ENCODE measurements around the gene FKRP. TPM values are rescaled to one million over a fixed set of nuclear protein-coding genes. Genes with fewer than 3 reads are reported as not detected.

The FKRP gene
- total RNA-seq, 2 experiments from 2014 or later = 7.7 to 10.1 TPM

DNA sequence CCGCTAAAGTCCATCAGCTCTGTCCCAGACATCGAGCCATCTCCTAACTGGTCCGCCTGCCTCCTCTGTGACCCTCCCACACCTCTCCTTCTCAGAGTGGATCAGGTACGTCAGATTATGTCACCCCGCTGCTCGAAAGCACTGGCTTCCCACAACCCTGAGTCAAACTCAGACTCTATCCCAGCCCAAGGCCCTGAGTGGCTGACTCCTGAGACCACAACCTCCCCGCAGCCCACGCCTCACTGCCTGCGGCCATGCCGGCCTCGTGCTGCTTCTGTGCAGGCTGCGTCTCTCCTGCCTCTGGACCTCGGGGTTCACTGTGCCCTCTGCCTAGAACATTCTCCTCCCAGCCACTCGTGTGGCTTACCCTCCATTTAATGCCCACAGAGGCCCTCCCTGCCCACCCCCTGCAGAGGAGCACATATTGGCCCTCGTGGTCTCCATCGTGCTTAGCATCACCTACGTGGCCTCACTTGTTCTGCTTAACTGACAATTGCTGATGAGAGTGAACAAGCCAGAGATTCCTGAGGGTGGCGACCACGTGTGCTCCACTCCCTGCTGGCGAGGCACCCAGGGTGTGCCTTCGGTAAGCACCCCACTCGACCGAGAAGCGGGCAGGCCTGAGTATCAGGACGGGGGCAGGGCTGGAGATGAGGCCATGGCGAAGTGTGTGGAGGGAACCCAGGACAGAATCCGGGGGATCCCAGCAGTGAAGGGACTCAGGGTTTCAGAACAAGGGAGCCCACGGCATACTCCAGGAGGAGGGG, 13.5 kb upstream of the FKRP start:
- H3K9me3 Mint-ChIP-seq = no peaks in the 10 kb centered on the region
- H3K27me3 Mint-ChIP-seq = no peaks in the 10 kb centered on the region
- no peak overlapping the region for H3K27ac Mint-ChIP-seq
- H3K36me3 Mint-ChIP-seq (ENCODE audit: low read depth) = peaks cover 28% of the 10 kb centered on the region
- CTCF ChIA-PET = interaction anchor here (0.6 to 6.4 kb wide), 5 partner anchors 10 to 1679 kb away, joined by 3 to 95 read pairs (median 5); no protein-coding TSS in a partner anchor
- intact Hi-C loops (cut with micrococcal nuclease) = no loop called here
- no peak for ATAC-seq
- H3K4me1 Mint-ChIP-seq (ENCODE audit: low read depth) = peaks cover 11% of the 10 kb centered on the region
- POLR2A ChIA-PET = interaction anchor here (1.1 kb wide), 1 partner anchor 14 kb away, joined by 3 read pairs; no protein-coding TSS in a partner anchor
- TF ChIP-seq, protein P1, sequence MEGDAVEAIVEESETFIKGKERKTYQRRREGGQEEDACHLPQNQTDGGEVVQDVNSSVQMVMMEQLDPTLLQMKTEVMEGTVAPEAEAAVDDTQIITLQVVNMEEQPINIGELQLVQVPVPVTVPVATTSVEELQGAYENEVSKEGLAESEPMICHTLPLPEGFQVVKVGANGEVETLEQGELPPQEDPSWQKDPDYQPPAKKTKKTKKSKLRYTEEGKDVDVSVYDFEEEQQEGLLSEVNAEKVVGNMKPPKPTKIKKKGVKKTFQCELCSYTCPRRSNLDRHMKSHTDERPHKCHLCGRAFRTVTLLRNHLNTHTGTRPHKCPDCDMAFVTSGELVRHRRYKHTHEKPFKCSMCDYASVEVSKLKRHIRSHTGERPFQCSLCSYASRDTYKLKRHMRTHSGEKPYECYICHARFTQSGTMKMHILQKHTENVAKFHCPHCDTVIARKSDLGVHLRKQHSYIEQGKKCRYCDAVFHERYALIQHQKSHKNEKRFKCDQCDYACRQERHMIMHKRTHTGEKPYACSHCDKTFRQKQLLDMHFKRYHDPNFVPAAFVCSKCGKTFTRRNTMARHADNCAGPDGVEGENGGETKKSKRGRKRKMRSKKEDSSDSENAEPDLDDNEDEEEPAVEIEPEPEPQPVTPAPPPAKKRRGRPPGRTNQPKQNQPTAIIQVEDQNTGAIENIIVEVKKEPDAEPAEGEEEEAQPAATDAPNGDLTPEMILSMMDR (IDR thresholded peaks at IDR 0.05) = no peak
- H3K4me3 Mint-ChIP-seq = no peak overlapping the region
- no peak for DNase-seq

- Mint-ChIP-seq H3K27me3 (no peaks in the 10 kb centered on the region), H3K4me1 (ENCODE audit: low read depth) (peaks cover 11% of the 10 kb centered on the region), H3K27ac (no peak overlapping the region), H3K9me3 (no peaks in the 10 kb centered on the region), H3K4me3 (no peak overlapping the region), H3K36me3 (ENCODE audit: low read depth) (peaks cover 34% of the 10 kb centered on the region)
- DNase-seq (no peak), ATAC-seq (no peak)
- CTCF ChIA-PET = interaction anchor here (2.1 kb wide), 1 partner anchor 29 kb away, joined by 7 read pairs; no protein-coding TSS in a partner anchor
- TF ChIP-seq, protein P1 (IDR thresholded peaks at IDR 0.05) = no peak
- POLR2A ChIA-PET = interaction anchor here (1.1 to 2.1 kb wide), 2 partner anchors 13 to 19 kb away, joined by 4 to 9 read pairs; partner anchors contain the start of gene FKRP
- intact Hi-C loops (cut with micrococcal nuclease) = no loop called here
Observed at GRCh38 chr19:46732966-46733689, 12.7 kb upstream of the FKRP start.

DNA sequence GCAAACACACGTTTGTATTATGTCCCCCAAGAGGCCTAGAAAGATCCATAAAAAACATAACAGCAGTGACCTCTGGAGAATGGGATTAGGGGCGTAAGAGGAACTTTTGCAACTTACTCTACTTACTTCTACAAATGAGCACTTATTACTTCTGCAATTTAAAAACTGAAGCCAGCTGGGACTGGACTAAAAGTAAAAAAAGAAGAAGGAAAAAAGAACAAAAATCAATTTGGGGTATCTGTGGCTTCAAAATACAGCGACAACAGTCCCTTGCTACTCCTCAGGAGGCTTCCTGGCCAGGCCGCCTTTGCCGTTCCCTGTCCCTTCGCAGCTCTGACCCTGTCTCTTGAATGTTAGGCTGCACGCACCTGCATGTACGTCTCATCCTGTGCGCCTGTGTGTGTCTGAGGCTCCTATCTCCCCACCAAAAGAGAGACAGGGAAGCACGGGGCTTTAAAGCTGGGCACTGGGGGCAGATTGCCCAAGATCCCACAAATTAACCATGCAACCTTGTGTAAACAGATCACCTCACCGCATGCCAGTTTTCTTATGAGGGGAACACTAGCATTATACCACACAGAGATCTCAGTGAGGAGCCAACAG, 12.1 kb upstream of the FKRP start:
- POLR2A ChIA-PET = interaction anchor here (0.6 to 2.1 kb wide), 3 partner anchors 11 to 20 kb away, joined by 3 to 9 read pairs (median 4); partner anchors contain the start of gene FKRP
- ATAC-seq (no peak), DNase-seq (no peak)
- CTCF ChIA-PET = interaction anchor here (1.2 to 2.1 kb wide), 2 partner anchors 11 to 30 kb away, joined by 3 to 7 read pairs; no protein-coding TSS in a partner anchor
- no peak overlapping the region for H3K27ac Mint-ChIP-seq
- H3K4me1 Mint-ChIP-seq (ENCODE audit: low read depth) = peaks cover 7% of the 10 kb centered on the region
- no peak overlapping the region for H3K4me3 Mint-ChIP-seq
- no peaks in the 10 kb centered on the region for H3K9me3 Mint-ChIP-seq
- H3K27me3 Mint-ChIP-seq = no peaks in the 10 kb centered on the region
- intact Hi-C loops (cut with micrococcal nuclease) = no loop called here
- peaks cover 32% of the 10 kb centered on the region for H3K36me3 Mint-ChIP-seq (ENCODE audit: low read depth)
- TF ChIP-seq, protein P1 (IDR thresholded peaks at IDR 0.05) = no peak

GRCh38 chr19:46736531-46737297, 9.1 kb upstream of the FKRP start:
- no peaks in the 10 kb centered on the region for H3K9me3 Mint-ChIP-seq
- no peak overlapping the region for H3K27ac Mint-ChIP-seq
- POLR2A ChIA-PET = interaction anchor here (1.3 to 1.6 kb wide), 2 partner anchors 14 to 31 kb away, joined by 4 to 7 read pairs; no protein-coding TSS in a partner anchor

More at GRCh38 chr19:46736531-46737297, 9.1 kb upstream of the FKRP start:
- H3K4me1 Mint-ChIP-seq (ENCODE audit: low read depth) = peaks cover 19% of the 10 kb centered on the region
- no peaks in the 10 kb centered on the region for H3K27me3 Mint-ChIP-seq
- CTCF ChIA-PET = interaction anchor here (0.6 to 2.1 kb wide), 5 partner anchors 8 to 30 kb away, joined by 3 to 16 read pairs (median 6); no protein-coding TSS in a partner anchor
- no peak for DNase-seq
- TF ChIP-seq, protein P1 (IDR thresholded peaks at IDR 0.05) = no peak
- intact Hi-C loops (cut with micrococcal nuclease) = no loop called here
- no peak for ATAC-seq
- H3K36me3 Mint-ChIP-seq (ENCODE audit: low read depth) = peaks cover 30% of the 10 kb centered on the region
- no peak overlapping the region for H3K4me3 Mint-ChIP-seq
